Measurements from ENCODE around the gene TBC1D14.
"Not testable (repeated sequence)": the region's sequence is repeated elsewhere in the genome, so short reads cannot be mapped to it uniquely, and the experiment has no call there.

DNA sequence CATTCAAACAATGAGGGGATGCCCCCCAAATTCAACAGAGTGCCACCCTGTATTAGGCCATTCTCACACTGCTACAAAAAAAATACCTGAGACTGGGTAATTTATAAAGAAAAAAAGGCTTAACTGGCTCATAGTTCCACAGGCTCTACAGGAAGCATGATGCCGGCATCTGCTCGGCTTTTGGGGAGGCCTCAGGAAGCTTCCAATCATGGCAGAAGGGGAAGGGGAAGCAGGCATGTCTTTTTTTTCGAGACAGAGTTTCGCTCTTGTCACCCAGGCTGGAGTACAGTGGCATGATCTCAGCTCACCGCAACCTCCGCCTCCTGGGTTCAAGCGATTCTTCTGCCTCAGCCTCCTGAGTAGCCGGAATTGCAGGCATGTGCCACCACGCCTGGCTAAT lies 18.7 kb upstream of the TBC1D14 start:
- TF ChIP-seq, protein P1, sequence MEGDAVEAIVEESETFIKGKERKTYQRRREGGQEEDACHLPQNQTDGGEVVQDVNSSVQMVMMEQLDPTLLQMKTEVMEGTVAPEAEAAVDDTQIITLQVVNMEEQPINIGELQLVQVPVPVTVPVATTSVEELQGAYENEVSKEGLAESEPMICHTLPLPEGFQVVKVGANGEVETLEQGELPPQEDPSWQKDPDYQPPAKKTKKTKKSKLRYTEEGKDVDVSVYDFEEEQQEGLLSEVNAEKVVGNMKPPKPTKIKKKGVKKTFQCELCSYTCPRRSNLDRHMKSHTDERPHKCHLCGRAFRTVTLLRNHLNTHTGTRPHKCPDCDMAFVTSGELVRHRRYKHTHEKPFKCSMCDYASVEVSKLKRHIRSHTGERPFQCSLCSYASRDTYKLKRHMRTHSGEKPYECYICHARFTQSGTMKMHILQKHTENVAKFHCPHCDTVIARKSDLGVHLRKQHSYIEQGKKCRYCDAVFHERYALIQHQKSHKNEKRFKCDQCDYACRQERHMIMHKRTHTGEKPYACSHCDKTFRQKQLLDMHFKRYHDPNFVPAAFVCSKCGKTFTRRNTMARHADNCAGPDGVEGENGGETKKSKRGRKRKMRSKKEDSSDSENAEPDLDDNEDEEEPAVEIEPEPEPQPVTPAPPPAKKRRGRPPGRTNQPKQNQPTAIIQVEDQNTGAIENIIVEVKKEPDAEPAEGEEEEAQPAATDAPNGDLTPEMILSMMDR (IDR thresholded peaks at IDR 0.05), result not testable (repeated sequence)
- TF ChIP-seq POLR2A (IDR thresholded peaks at IDR 0.05), result not testable (repeated sequence)

Data from heart left ventricle (tissue), 13 donors.